Coronary artery (tissue), 2 donors: ENCODE measurements around the gene TIGD3.

Experiments
- DNase-seq: peaks from one replicate; pipeline ENCODE4 v3.0.0-alpha.2; 2017; ENCODE audit warnings: low spot score
- H3K27ac ChIP-seq, 2 donors: fragments of 200-600 bp; sonication (generic); one replicate each; pipeline ENCODE4 v1.5.1; 2016 to 2019
- H3K4me3 ChIP-seq: fragments of 200-600 bp; sonication (generic); 2 replicates; pipeline ENCODE4 v1.5.1; 2016; ENCODE audit warnings: mild to moderate bottlenecking, moderate library complexity
- TF ChIP-seq, protein P1 (sequence below): fragments of 200-600 bp; sonication (generic); IDR thresholded peaks from one replicate; pipeline ENCODE4 v1.5.1; 2019; ENCODE audit warnings: antibody characterized with exemption

Gene TIGD3

GRCh38 chr11:65390099-65390941 is 35.8 kb downstream of the TIGD3 start:
- TF ChIP-seq, protein P1, sequence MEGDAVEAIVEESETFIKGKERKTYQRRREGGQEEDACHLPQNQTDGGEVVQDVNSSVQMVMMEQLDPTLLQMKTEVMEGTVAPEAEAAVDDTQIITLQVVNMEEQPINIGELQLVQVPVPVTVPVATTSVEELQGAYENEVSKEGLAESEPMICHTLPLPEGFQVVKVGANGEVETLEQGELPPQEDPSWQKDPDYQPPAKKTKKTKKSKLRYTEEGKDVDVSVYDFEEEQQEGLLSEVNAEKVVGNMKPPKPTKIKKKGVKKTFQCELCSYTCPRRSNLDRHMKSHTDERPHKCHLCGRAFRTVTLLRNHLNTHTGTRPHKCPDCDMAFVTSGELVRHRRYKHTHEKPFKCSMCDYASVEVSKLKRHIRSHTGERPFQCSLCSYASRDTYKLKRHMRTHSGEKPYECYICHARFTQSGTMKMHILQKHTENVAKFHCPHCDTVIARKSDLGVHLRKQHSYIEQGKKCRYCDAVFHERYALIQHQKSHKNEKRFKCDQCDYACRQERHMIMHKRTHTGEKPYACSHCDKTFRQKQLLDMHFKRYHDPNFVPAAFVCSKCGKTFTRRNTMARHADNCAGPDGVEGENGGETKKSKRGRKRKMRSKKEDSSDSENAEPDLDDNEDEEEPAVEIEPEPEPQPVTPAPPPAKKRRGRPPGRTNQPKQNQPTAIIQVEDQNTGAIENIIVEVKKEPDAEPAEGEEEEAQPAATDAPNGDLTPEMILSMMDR: no peak
- Histone ChIP-seq H3K4me3 (peak overlapping the region; percentile 62), H3K27ac (peak overlapping the region; percentile 4 to 81)
- no peak for DNase-seq

- DNase-seq: no peak
Observed at GRCh38 chr11:65390996-65391395, 36.4 kb downstream of the TIGD3 start.

GRCh38 chr11:65392186-65392829 is 37.8 kb downstream of the TIGD3 start:
- no peak for DNase-seq
- Histone ChIP-seq H3K4me3 (no peak overlapping the region), H3K27ac (peak overlapping the region in 1 of 2 donors; percentile 81)
- TF ChIP-seq, protein P1: no peak

More at GRCh38 chr11:65390996-65391395, 36.4 kb downstream of the TIGD3 start:
- TF ChIP-seq, protein P1: no peak
- peak overlapping the region; percentile 62 for H3K4me3 ChIP-seq
- H3K27ac ChIP-seq: peak overlapping the region; percentile 4 to 81

DNA sequence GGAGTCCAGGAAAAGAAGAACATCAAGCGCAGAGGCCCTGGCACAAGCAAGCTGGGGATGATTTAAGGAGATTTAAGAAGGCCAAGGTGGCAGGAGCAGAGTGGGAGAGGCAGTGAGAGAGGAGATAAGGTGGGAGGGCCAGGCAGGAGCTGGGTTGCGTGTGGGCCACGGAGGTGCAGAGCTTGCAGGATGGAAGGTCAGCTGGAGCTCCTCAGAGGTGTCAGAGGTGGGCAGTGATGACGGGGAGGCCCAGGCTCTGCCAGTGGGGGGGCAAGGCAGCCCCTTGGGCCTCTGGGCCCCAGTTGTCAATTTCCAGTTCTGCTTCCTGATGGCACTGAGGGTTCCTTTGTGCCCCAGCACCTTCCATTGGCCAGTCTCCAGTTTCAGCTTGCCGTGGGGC is 38.3 kb downstream of the TIGD3 start:
- TF ChIP-seq, protein P1: no peak
- Histone ChIP-seq H3K27ac (no peak overlapping the region), H3K4me3 (no peak overlapping the region)
- no peak for DNase-seq

- DNase-seq: no peak
- H3K27ac ChIP-seq: no peak overlapping the region
- H3K4me3 ChIP-seq: no peak overlapping the region
- TF ChIP-seq, protein P1: no peak
Observed at GRCh38 chr11:65393513-65394079, 39.0 kb downstream of the TIGD3 start.

DNA sequence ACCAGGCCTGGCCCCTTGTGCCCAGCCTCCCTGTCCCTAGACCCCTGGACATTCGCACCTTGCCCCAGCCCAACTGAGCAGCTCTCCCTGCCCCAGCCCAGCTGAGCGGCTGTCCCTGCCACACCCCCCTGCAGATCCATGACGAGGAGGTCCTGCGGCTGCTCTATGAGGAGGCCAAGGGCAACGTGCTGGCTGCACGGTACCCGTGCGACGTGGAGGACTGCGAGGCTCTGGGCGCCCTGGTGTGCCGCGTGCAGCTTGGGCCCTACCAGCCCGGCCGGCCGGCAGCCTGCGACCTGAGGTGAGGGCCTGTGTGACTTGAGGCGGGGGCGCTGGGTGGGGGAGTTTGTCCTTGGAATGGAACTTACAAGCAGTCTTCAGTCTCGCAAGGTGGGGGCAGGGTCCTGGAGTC is 39.6 kb downstream of the TIGD3 start:
- Histone ChIP-seq H3K27ac (no peak overlapping the region), H3K4me3 (no peak overlapping the region)
- DNase-seq: no peak
- TF ChIP-seq, protein P1: no peak
